GM19025 (cell line): ENCODE results near the gene RMP24.
A peak's percentile ranks its signal among the peaks of the same experiment; 100 is the strongest.

Experiments
- ATAC-seq: cut with Tn5 transposase; IDR thresholded peaks from one replicate; pipeline ENCODE4 v1.9.1; 2021; ENCODE audit warnings: mild to moderate bottlenecking, low read depth, moderate library complexity; ENCODE audit not compliant: unreplicated experiment

Gene RMP24

DNA sequence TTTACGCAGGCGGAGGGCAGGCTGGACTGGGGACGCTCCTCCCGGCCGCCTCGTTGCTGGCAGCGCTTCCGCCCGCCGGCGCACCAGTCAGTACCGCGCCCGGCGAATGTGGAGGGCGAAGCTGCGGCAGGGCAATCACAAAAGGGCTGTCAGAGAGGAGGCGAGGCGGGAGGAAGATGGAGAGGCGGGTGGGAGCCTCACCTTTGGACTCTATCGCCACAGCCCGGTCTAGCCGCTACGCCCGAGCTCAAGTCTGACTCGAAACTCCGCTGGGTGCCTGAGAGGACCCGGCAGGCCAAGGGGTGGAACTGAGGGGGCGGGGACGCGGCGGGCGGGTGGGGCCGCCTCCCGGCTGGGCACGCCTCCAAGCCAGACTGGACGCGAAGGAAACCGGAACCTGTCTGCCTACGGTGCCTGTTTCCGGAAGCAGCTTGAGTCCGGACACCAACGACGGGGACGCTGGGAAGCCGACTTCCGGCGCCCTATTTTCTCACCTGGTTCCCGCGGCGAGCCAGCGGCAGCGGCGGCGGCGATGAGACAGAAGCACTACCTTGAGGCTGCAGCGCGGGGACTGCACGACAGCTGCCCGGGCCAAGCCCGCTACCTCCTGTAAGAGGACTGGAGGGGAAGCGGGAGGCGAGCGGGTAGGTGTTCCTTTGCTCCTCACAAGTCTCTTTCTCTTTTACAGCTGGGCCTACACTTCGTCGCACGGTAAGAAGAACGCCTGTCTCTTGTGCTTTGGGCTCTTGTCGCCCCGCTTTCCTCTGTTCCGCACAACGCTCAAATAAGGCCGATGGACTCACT lies at the start of gene RMP24:
Gene RMP24 (plus strand): TSS at position 483 of the 804 bp plus-strand sequence.
- peak; percentile 93 for ATAC-seq

DNA sequence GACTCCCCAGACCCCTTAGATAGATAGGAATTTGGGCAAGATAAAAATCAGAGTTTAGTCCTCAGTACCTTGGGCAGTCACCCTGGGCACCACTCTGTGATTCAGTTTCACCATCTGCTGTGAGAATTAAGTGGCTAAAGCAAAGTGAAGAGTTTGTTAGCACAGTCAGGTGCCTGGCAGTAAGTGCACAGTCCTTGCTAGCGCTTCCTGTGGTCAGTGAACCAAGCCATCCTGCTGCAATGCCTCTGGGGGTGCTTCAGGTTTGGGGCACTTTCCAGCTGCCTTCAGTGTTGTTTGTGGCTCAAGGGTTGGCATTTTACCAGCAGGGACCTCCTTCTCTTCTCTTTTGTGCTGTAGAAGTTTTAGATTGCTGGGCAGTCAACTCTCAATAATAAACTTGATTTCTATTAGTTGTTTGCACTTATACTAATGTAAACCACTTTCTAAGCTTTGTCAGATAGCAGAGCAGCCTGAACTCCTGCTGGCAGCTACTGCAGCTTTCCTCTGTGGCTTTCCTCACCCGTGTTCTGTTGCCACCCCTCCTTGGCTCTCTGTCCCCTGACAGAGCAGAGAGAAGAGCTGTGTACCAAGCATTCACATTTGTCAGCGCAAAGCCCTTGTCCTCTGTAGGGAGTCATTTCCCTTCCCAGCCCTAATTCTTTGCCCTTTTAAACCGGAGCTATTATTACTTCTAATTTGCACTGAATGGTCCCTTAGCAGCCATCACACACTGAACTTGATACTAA lies 48.4 kb upstream of the RMP24 start:
- no peak for ATAC-seq

- ATAC-seq: no peak
These were observed 45.6 kb upstream of the RMP24 start for GRCh38 chr18:35926884-35927283.

- ATAC-seq: no peak
These were observed 45.0 kb upstream of the RMP24 start for GRCh38 chr18:35927430-35927829.

DNA sequence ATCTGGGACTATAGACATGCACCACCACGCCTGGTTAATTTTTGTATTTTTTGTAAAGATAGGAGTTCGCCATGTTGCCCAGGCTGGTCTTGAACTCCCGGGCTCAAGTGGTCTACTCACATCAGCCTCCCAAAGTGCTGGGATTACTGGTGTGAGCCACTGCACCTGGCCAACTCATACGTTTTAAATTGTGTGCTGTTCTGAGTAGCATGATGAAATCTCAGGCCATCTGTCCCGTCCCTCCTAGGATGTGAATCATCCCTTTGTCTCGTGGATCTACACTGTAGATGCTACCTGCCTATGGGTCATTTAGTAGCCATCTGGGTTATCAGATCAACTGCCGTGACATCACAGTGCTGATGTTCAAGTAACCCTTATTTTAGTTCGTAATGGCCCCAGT lies 38.5 kb upstream of the RMP24 start:
- ATAC-seq: no peak

DNA sequence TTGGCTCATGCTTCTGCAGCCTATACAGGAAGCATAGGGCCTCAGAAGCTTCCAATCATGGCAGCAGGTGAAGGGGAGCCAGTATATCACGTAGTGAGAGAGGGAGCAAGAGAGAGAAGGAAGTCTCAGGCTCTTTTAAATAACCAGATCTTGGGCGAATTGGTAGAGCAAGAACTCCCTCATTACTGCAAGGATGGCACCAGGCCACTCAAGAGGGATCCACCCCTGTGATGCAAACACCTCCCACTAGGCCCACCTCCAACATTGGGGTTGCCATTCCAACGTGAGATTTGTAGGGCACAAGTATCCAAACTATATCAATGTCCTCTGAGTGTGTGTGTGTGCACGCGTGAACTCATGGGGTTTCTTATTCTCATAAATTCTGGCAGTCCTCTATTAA lies 37.6 kb upstream of the RMP24 start:
- ATAC-seq: no peak

GRCh38 chr18:35935805-35936204 lies 36.7 kb upstream of the RMP24 start:
- ATAC-seq: no peak

- ATAC-seq: no peak
These were observed 35.5 kb upstream of the RMP24 start for GRCh38 chr18:35936951-35937350.

DNA sequence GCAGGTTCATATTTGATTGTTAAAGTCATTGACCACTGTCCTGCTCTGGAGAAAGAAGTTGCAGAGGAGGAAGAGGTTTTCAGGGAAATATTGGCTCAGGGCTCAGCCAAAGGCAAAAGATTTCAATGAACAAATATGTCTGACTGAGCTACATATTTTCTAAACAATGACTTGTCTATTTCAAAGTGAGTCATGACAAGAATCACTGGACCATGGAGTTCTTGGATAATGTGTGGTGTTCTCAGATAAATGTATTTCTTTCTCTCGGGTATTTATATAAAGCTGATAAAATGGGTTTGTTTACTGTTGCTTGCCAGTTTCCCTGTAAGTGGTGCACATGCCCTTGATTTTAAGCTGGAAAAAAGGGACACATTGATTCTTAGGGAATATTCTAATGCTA lies 34.3 kb upstream of the RMP24 start:
- no peak for ATAC-seq

DNA sequence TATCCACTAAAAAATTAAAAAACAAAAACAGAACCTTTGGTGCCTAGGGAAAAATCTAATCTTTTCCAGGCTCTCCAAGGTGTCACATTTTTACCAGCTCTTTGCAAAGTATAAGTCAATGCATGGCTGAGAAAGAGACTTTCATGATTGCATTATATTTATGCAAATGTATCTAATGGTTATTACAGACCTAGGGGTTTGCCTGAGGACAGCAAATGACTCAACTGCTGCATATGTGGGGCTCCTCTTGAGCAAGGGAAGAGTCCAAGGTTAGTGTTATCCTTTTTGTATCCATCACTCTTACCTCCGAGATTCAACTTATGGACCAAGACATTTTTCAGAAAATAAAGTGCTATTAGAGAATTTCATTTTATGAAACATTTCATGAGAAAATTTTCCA lies 33.9 kb upstream of the RMP24 start:
- no peak for ATAC-seq

- ATAC-seq: no peak
These were observed 33.3 kb upstream of the RMP24 start for GRCh38 chr18:35939138-35939537.

GRCh38 chr18:35941299-35941698 lies 31.2 kb upstream of the RMP24 start:
- no peak for ATAC-seq

- ATAC-seq: no peak
These were observed 30.3 kb upstream of the RMP24 start for GRCh38 chr18:35942133-35942532.

DNA sequence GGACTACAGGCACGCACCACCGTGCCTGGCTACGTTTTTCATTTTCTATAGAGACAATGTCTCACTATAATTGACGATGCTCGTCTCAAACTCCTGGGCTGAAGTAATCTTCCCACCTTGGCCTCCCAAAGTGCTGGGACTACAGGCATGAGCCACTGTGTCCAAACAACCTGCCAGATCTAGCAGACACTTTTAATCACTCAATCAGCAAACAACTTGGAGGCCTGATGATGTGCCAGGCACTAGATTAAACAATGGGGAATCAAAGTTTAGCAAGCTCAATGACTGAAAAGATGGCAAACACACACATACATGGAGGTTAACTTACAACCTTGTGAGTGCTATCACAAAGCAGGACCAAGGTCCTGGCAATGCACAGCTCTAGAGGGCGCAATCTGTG lies 29.8 kb upstream of the RMP24 start:
- ATAC-seq: no peak

- no peak for ATAC-seq
These were observed 24.4 kb upstream of the RMP24 start for GRCh38 chr18:35948080-35948479.

DNA sequence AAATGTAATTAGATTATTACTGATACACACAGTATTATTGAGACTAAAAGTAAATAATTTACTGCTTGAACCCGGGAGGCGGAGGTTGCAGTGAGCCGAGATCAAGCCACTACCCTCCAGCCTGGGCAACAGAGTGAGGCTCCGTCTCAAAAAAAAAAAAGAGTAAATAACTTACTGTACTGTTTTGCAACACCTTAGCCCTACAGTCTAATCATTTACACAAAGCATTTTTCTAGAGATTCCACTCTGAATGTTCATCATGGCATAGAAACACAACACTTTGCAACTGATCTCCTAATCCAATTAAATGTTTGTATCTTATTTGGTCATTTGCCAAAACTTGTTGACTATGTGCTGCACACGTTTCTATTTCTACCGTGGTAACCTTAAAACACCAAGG lies 23.4 kb upstream of the RMP24 start:
- no peak for ATAC-seq

GRCh38 chr18:35949903-35950627 lies 22.4 kb upstream of the RMP24 start:
- peak; percentile 53 for ATAC-seq

DNA sequence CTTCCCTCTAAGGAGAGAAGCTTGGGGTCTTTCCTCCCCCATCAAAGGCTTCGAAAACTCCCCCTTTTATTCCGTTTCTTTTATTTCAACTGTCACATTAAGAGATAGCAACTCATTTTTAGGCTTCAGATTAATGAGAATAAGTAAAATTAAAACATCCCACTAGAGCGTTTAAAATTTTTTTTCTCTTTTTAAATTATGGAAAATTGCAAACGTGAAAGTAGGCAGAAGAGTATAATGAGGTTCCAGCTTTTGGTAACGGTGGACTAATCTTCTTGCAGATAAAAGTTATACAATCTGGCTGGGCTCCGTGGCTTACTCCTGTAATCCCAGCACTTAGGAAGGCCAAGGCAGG lies 21.9 kb upstream of the RMP24 start:
- ATAC-seq: no peak

GRCh38 chr18:35953688-35954087 lies 18.8 kb upstream of the RMP24 start:
- ATAC-seq: peak; percentile 75

- ATAC-seq: no peak
These were observed 16.3 kb upstream of the RMP24 start for GRCh38 chr18:35956226-35956625.

DNA sequence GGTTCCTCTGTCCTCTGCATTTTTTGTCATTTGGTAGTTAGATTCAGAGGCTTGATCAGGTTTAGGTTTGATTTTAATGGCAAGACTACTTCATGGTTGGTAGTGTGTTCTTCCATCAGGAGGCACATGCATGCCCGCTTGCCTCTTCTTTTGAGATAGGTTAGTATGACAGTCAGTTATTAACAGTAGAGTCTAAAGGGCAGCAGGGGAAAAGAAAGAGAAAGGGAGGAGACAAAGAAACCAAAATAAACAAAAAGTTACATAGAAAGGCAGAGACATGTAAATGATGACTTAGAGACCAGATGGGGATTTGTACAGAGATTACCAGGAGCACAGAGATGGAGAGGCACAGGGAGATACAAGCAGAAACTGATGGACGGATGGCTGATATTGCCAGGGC lies 10.2 kb upstream of the RMP24 start:
- ATAC-seq: no peak
